AG10803 (cell line): ENCODE results near the gene HOXC13.
A peak's percentile ranks its signal among the peaks of the same experiment; 100 is the strongest.

Source experiments
- DNase-seq: peaks from one replicate; pipeline ENCODE4 v3.0.0; 2010; ENCODE audit warnings: low read depth
- H3K4me3 ChIP-seq: 2 replicates; pipeline ENCODE4 v1.5.1; 2011; ENCODE audit warnings: mild to moderate bottlenecking, low read length, control low read depth
- CTCF ChIP-seq: conservative IDR thresholded peaks from 2 replicates; pipeline ENCODE4 v1.5.1; 2011; ENCODE audit warnings: mild to moderate bottlenecking, low read length, control low read depth, inconsistent platforms

Gene HOXC13

GRCh38 chr12:53952871-53953734 lies 14.5 kb downstream of the HOXC13 start:
- no peak for DNase-seq
- TF ChIP-seq CTCF: no peak
- H3K4me3 ChIP-seq: no peak overlapping the region

GRCh38 chr12:53953831-53954693 lies 15.4 kb downstream of the HOXC13 start:
- DNase-seq: no peak
- no peak overlapping the region for H3K4me3 ChIP-seq
- TF ChIP-seq CTCF: no peak

- DNase-seq: no peak
- TF ChIP-seq CTCF: no peak
- H3K4me3 ChIP-seq: no peak within 1 kb of the TSS
Observed at GRCh38 chr12:53954694-53955035, 16.0 kb downstream of the HOXC13 start, which contains the start of gene HOXC12. Gene HOXC12 (plus strand): TSS chr12:53954903. CDS start chr12:53954930, 27 bp downstream.

GRCh38 chr12:53955036-53955775 lies 16.6 kb downstream of the HOXC13 start:
- no peak overlapping the region for H3K4me3 ChIP-seq
- no peak for TF ChIP-seq CTCF
- DNase-seq: no peak

- DNase-seq: no peak
- TF ChIP-seq CTCF: no peak
- no peak overlapping the region for H3K4me3 ChIP-seq
Observed at GRCh38 chr12:53955776-53956250, 17.2 kb downstream of the HOXC13 start.

- TF ChIP-seq CTCF: peak; percentile 6; the same call in 1 of the 2 replicates
- no peak for DNase-seq
- no peak overlapping the region for H3K4me3 ChIP-seq
Observed at GRCh38 chr12:53956251-53956887, 17.7 kb downstream of the HOXC13 start.
